Neural progenitor cell (in vitro differentiated cells): ENCODE measurements around the gene FAAH2. TPM values are rescaled to one million over a fixed set of nuclear protein-coding genes. Genes with fewer than 3 reads are reported as not detected.

Experiments used
- DNase-seq: peaks from one replicate; pipeline ENCODE4 v3.0.0-alpha.2; 2016; ENCODE audit warnings: low spot score
- H2AFZ ChIP-seq: fragments of 200-600 bp; sonication (generic); replicated peaks from 2 replicates; pipeline ENCODE4 v1.6.1; 2016; ENCODE audit warnings: antibody characterized with exemption
- H3F3A ChIP-seq: fragments of 200-600 bp; sonication (generic); 2 replicates; pipeline ENCODE4 v1.6.1; 2016; ENCODE audit warnings: antibody characterized with exemption, low read depth
- H3K27ac ChIP-seq: fragments of 200-600 bp; sonication (generic); 2 replicates; pipeline ENCODE4 v1.5.1; 2016; ENCODE audit warnings: mild to moderate bottlenecking
- H3K27me3 ChIP-seq: fragments of 200-600 bp; sonication (generic); 2 replicates; pipeline ENCODE4 v1.6.1; 2016; ENCODE audit warnings: mild to moderate bottlenecking, moderate library complexity
- H3K36me3 ChIP-seq: fragments of 200-600 bp; sonication (generic); 2 replicates; pipeline ENCODE4 v1.5.1; 2016
- H3K4me1 ChIP-seq: fragments of 200-600 bp; sonication (generic); 2 replicates; pipeline ENCODE4 v1.6.1; 2016; ENCODE audit warnings: mixed run types
- H3K4me2 ChIP-seq: fragments of 200-600 bp; sonication (generic); 2 replicates; pipeline ENCODE4 v1.6.1; 2016
- H3K4me3 ChIP-seq: fragments of 200-600 bp; sonication (generic); 2 replicates; pipeline ENCODE4 v1.5.1; 2016
- H3K79me2 ChIP-seq: fragments of 200-600 bp; sonication (generic); 2 replicates; pipeline ENCODE4 v1.6.1; 2016; ENCODE audit warnings: low read depth
- H3K9ac ChIP-seq: fragments of 200-600 bp; sonication (generic); 2 replicates; pipeline ENCODE4 v1.6.1; 2016
- H3K9me3 ChIP-seq: fragments of 200-600 bp; sonication (generic); 2 replicates; pipeline ENCODE4 v1.5.1; 2016; ENCODE audit warnings: low read depth
- H4K20me1 ChIP-seq: fragments of 200-600 bp; sonication (generic); 2 replicates; pipeline ENCODE4 v1.6.1; 2016; ENCODE audit warnings: low read depth
- H3K27ac Mint-ChIP-seq: 3 replicates; pipeline ENCODE4 v1.8.0; 2021; ENCODE audit warnings: mixed read lengths
- H3K27me3 Mint-ChIP-seq: 2 replicates; pipeline ENCODE4 v1.8.0; 2022; ENCODE audit warnings: low read depth, mild to moderate bottlenecking, inconsistent platforms, moderate library complexity, mixed read lengths; ENCODE audit not compliant: insufficient read depth
- H3K36me3 Mint-ChIP-seq: 3 replicates; pipeline ENCODE4 v1.8.0; 2021; ENCODE audit warnings: mixed read lengths
- H3K4me1 Mint-ChIP-seq: 3 replicates; pipeline ENCODE4 v1.8.0; 2021; ENCODE audit warnings: mixed read lengths
- H3K4me3 Mint-ChIP-seq: 3 replicates; pipeline ENCODE4 v1.8.0; 2021; ENCODE audit warnings: mild to moderate bottlenecking, moderate library complexity, mixed read lengths
- H3K9me3 Mint-ChIP-seq: 3 replicates; pipeline ENCODE4 v1.8.0; 2020; ENCODE audit warnings: mixed read lengths
- EZH2 ChIP-seq: fragments of 200-600 bp; sonication (generic); IDR thresholded peaks from 2 replicates; pipeline ENCODE4 v1.6.1; 2017; ENCODE audit warnings: antibody characterized with exemption, mild to moderate bottlenecking, moderate library complexity
- EZH2phosphoT487 ChIP-seq: fragments of 200-600 bp; sonication (generic); IDR thresholded peaks from 2 replicates; pipeline ENCODE4 v1.6.1; 2017; ENCODE audit warnings: antibody characterized with exemption
- total RNA-seq: library from RNA; depleted of rRNA; stranded (reverse); fragments of >200 nt; gene quantifications from 2 replicates; pipeline ENCODE4 v1.2.3, GENCODE V29; 2015; ENCODE audit warnings: low replicate concordance
- TF ChIP-seq, protein P1 (sequence below): fragments of 200-600 bp; sonication (generic); IDR thresholded peaks from 2 replicates; pipeline ENCODE4 v1.5.1; 2017; ENCODE audit warnings: antibody characterized with exemption, mild to moderate bottlenecking

FAAH2 gene
- total RNA-seq, 1 donor from 2014 or later = 24.6 TPM

DNA sequence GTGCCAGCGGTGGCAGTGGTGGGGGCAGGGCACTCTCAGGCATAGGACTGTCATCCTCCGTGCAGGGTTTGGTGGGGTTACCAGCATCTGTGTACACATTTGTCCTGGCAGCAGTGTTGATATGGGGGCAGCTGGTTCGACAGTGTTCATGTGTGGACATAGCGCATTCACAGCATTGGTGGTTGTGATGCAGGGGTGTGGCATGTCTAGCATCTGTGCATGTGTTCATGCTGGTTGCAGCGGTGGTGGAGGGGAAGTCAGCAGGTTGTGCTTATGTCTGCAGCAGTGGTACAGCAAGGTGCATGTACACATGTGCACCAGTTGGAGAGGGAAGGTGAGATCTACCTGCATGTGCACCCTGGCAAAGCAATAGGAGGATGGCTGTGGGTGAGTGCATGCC, 230.0 kb downstream of the FAAH2 start:
- no peak for DNase-seq
- Histone ChIP-seq H3K79me2 (no peaks in the 10 kb centered on the region), H2AFZ (no peak overlapping the region), H3F3A (no peaks in the 10 kb centered on the region), H3K9ac (no peak overlapping the region), H3K27me3 (no peaks in the 10 kb centered on the region), H4K20me1 (no peaks in the 10 kb centered on the region), H3K4me3 (no peak overlapping the region), H3K9me3 (peaks cover 12% of the 10 kb centered on the region), H3K4me1 (no peaks in the 10 kb centered on the region), H3K4me2 (no peak overlapping the region), H3K36me3 (no peaks in the 10 kb centered on the region), H3K27ac (no peak overlapping the region)
- TF ChIP-seq EZH2phosphoT487 (no peak), EZH2 (no peak)
- TF ChIP-seq, protein P1, sequence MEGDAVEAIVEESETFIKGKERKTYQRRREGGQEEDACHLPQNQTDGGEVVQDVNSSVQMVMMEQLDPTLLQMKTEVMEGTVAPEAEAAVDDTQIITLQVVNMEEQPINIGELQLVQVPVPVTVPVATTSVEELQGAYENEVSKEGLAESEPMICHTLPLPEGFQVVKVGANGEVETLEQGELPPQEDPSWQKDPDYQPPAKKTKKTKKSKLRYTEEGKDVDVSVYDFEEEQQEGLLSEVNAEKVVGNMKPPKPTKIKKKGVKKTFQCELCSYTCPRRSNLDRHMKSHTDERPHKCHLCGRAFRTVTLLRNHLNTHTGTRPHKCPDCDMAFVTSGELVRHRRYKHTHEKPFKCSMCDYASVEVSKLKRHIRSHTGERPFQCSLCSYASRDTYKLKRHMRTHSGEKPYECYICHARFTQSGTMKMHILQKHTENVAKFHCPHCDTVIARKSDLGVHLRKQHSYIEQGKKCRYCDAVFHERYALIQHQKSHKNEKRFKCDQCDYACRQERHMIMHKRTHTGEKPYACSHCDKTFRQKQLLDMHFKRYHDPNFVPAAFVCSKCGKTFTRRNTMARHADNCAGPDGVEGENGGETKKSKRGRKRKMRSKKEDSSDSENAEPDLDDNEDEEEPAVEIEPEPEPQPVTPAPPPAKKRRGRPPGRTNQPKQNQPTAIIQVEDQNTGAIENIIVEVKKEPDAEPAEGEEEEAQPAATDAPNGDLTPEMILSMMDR = no peak
- H3K27me3 Mint-ChIP-seq = no peaks in the 10 kb centered on the region
- H3K27ac Mint-ChIP-seq = no peak overlapping the region
- H3K4me3 Mint-ChIP-seq = no peak overlapping the region
- peaks cover 2% of the 10 kb centered on the region for H3K9me3 Mint-ChIP-seq
- H3K36me3 Mint-ChIP-seq = no peaks in the 10 kb centered on the region
- H3K4me1 Mint-ChIP-seq = no peaks in the 10 kb centered on the region

DNA sequence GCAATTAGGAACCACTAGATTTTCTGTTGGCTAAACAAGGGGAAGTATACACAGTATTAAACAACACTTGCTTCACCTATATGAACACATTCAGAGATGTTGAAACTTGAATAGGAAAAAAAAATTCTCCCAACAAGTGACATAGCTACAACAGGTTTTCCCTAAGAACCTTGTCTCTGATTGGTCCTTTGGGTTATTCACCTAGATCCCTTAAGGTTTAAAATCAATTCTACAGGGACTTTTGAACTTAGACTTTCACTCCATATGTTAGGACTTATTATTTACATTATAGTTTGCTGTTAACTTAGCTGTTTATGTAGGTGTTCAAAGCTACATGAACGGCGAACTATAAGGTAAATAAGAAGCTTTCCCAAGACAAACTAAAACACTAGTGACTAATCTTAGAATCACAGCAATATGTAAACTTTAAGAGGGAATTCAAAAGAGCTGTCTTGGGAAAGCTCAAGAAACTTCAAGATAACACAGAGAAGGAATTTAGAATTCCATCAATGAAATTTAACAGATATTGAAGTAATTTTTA, 233.1 kb downstream of the FAAH2 start:
- Mint-ChIP-seq H3K27me3 (no peaks in the 10 kb centered on the region), H3K27ac (no peak overlapping the region), H3K36me3 (no peaks in the 10 kb centered on the region), H3K4me3 (no peak overlapping the region), H3K9me3 (peaks cover 5% of the 10 kb centered on the region), H3K4me1 (no peaks in the 10 kb centered on the region)
- Histone ChIP-seq H3F3A (no peaks in the 10 kb centered on the region), H3K79me2 (no peaks in the 10 kb centered on the region), H2AFZ (no peak overlapping the region), H3K9ac (no peak overlapping the region), H3K27me3 (no peaks in the 10 kb centered on the region), H3K4me1 (no peaks in the 10 kb centered on the region), H3K9me3 (peaks cover 12% of the 10 kb centered on the region), H3K27ac (no peak overlapping the region), H3K4me2 (no peak overlapping the region), H3K36me3 (no peaks in the 10 kb centered on the region), H4K20me1 (no peaks in the 10 kb centered on the region), H3K4me3 (no peak overlapping the region)
- DNase-seq = no peak
- TF ChIP-seq EZH2phosphoT487 (no peak), EZH2 (no peak)
- TF ChIP-seq, protein P1 = no peak

DNA sequence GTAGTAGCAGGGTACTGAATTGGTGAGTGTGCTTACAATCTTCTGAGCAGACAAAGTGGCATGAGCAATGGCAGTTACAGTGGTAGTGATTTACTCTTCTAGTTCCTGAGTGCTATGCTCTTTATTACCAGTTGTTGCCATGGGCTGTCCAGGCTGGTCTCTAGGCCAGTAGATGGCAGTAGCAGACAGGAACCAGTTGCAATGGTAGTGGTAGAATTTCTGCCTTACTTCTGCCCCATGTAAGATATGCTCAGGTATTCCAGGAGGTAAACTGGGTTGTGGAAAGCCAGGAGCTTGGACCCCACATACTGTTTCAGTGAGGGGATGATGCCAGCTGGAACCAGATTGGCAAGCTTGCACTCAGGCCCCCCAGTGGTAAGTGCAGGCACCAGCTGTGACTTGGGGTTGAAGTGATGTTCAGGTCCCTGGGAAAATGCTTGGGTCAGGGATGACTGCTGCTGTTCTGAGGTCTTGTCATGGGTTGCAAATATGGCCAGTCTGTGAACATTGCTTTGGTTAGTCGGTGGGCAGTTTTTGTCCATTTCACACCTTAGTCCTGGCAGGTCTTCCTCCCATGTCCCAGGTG, 242.3 kb downstream of the FAAH2 start:
- H3K4me3 ChIP-seq = no peak overlapping the region
- no peaks in the 10 kb centered on the region for H3K4me1 ChIP-seq
- H3K27ac Mint-ChIP-seq = no peak overlapping the region
- H3K4me1 Mint-ChIP-seq = no peaks in the 10 kb centered on the region
- TF ChIP-seq, protein P1 = peak; percentile 58
- TF ChIP-seq EZH2 = no peak
- H3K36me3 ChIP-seq = no peaks in the 10 kb centered on the region
- H3F3A ChIP-seq = no peaks in the 10 kb centered on the region
- no peaks in the 10 kb centered on the region for H4K20me1 ChIP-seq
- peak; percentile 23 for DNase-seq
- no peaks in the 10 kb centered on the region for H3K27me3 ChIP-seq
- no peak overlapping the region for H2AFZ ChIP-seq
- H3K36me3 Mint-ChIP-seq = no peaks in the 10 kb centered on the region
- H3K9me3 ChIP-seq = no peaks in the 10 kb centered on the region
- no peak overlapping the region for H3K27ac ChIP-seq
- no peak overlapping the region for H3K9ac ChIP-seq
- no peak overlapping the region for H3K4me2 ChIP-seq
- no peak overlapping the region for H3K4me3 Mint-ChIP-seq
- H3K79me2 ChIP-seq = no peaks in the 10 kb centered on the region
- H3K27me3 Mint-ChIP-seq = no peaks in the 10 kb centered on the region
- H3K9me3 Mint-ChIP-seq = peaks cover 2% of the 10 kb centered on the region

Other genes starting within 250 kb of the FAAH2 start
- 6.0 and 15.3 TPM in 2 replicates for gene SPIN2B, start 165.2 kb upstream of the FAAH2 start, total RNA-seq
- 0.26 and 0.99 TPM in 2 replicates for gene SPIN2A, start 149.3 kb upstream of the FAAH2 start, total RNA-seq